NCI-H1048 (cell line): ENCODE data around the gene NAA15.
"Not testable (repeated sequence)": the region's sequence is repeated elsewhere in the genome, so short reads cannot be mapped to it uniquely, and the experiment has no call there.

Experiments used
- DNase-seq: peaks from one replicate; lab custom pipeline; 2025; lab: John Stamatoyannopoulos, UW

NAA15 gene

GRCh38 chr4:139297001-139297410 lies 4.3 kb upstream of the NAA15 start:
- no peak for DNase-seq

DNA sequence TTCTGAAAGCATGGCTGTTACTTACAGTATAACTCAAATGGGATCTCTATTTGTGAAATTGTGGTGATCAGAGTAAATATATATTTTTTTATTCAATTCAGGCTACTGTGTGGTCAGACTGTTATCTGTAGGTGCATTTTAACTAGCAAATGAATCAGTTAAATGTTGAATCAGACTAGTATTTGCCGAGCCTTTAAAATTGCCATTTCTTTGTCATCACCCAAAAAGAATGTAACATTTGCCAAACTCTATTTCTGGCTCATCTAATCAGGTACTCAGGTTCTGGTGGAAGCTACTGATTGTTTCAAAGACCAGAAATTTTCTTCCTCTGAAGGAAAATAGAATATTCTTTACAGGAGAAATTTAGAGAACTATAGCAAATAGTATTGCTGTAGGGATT lies 1.8 kb upstream of the NAA15 start:
- no peak for DNase-seq

DNA sequence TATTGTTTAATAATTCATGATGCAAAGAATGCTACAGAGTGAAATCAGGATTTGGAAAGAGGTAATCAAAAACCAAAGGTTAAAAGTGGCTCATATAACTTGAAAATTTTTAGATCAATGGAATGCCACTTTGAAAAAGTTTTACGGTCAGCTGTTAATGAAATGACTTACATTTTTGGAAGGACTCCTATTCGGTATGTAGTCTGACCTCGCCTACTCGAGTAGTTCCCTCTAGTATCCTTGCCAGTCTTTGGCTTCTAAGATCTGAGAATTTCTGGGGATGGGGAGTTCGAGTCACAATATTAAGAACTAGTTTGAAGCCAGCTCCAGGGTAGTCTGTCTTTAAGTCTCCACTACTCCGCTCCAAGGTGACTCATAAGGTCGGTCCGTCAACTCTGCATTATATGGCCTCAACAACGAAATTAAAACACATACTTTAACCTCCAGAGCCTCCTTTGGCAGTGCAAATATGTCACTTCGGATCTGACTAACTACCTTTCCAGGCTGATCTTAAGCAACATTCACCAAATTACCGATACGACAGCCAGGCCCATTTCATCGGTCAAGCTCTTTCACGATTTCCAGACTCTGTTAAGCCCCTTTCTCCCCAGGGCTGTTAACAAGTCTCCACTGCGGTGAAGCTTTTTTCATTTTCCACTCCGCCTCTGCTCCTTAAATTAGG lies 733 bp upstream of the NAA15 start:
- DNase-seq = no peak

DNA sequence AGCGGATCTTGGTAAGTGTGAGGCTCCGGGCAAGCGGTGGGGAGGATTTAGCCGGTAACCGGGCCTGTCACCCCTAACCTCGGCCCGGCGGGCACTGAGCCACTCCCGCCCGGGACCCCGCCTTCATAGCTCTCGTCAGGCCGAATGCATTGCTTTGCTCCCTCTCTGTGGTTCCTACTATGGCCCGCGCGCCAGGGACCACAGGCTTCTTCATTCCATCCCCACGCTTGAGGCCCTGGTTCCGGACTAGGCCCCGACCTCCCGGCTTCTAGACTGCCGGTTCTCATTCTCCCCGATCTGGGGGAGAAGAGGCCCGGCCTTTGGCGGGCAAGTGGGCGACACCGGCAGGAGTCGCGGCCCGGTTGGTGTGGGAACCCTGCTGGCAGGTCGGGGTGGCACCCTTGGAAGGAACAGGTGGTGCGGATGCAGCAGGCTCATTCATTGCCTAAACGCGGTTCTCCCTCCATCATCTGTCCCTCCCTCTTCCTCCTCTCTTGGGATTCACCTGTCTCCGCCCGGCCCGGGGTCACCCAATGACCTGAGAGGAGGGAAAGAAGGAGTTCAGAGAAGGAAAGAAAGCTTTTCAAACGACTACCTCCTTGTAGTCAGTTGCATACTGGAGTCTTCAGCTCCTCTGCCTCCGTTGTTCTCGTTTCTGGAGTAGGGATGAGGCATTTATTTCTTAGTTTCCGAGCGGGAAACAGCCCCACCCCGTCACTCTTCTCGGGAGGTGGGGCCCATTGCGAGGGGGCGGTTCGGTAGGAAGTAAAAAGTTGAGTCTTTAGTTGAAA lies 711 bp downstream of the NAA15 start, which contains the start of gene NDUFC1:
NDUFC1 (minus strand) TSS at position 657 of the 791 bp plus-strand sequence. CDS start 6,679 bp downstream, outside the sequence.
- no peak for DNase-seq

GRCh38 chr4:139304920-139305319 lies 3.6 kb downstream of the NAA15 start:
- no peak for DNase-seq

GRCh38 chr4:139311909-139312308 lies 10.6 kb downstream of the NAA15 start:
- DNase-seq = no peak

DNA sequence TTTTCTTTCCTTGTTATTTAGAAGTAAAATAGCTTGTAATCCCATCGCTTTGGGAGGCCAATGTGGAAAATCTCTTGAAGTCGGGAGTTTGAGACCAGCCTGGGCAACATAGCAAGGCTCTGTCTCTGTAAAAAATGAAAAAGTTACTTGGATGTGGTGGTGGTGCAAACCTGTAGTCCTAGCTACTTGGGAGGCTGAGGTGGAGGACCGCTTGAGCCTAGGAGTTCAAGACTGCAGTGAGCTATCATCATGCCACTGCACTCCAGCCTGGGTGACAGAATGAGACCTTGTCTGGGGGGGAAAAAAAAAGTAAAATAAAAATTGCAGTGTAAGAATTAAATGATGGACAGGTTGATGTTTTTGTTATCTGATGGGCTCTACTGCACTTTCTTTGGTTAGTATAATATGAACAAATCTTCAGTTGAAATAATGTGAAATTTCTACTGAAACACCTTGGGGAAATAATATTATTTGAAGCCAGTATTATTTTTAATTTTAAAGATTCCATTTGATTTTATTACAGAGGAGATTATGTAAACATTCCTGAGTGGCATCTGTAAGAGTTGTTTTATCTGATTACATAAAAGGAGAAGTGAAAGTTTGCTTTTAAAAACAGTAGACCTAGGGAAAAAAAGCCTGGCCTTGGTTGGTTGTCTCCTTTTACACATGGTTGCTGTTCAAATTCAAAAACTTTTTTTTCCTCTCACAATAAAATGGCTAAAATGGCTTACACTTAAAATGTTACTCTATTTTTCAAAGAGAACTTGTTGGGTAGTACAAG lies 11.4 kb downstream of the NAA15 start:
- DNase-seq = no peak

GRCh38 chr4:139313414-139313813 lies 12.1 kb downstream of the NAA15 start:
- not testable (repeated sequence) for DNase-seq

DNA sequence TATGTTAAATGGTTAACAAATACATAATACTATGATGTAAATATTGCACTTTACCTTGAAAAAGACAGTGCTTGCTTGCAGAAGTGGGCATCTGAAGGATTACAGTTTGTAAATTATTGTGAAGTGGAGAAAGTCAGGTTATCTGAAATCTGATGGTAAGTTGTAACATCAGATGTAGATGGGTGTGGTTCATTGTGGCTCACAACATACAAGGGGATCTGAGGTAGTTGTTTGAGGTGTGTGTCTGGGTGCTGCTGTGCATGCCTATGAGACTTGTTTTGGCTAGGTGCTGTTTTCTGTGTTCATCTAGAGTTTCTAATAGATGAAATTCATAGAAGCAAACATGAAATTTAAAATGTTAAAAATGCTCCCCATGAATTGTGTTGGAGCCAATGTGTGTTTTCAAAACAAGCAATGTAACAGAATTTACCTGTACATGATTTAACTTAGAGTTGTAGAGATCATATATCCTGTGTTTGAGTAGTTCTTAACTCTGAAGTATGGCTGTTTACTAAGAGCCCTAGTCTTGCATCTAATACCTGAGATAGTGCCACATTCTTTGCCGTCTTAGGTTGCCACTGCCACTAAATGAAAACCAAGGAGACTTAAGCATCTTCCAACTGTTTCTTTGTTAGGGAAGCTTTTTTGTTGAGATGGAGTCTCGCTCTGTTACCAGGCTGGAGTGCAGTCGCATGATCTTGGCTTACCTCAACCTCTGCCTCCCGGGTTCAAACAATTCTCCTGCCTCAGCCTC lies 12.9 kb downstream of the NAA15 start:
- no peak for DNase-seq

- no peak for DNase-seq
Observed at GRCh38 chr4:139315221-139315675, 13.9 kb downstream of the NAA15 start.

GRCh38 chr4:139316733-139317132 lies 15.4 kb downstream of the NAA15 start:
- no peak for DNase-seq

- no peak for DNase-seq
Observed at GRCh38 chr4:139317635-139318034, 16.3 kb downstream of the NAA15 start.

- no peak for DNase-seq
Observed at GRCh38 chr4:139319571-139319970, 18.3 kb downstream of the NAA15 start.

GRCh38 chr4:139322070-139322469 lies 20.8 kb downstream of the NAA15 start:
- DNase-seq = not testable (repeated sequence)

DNA sequence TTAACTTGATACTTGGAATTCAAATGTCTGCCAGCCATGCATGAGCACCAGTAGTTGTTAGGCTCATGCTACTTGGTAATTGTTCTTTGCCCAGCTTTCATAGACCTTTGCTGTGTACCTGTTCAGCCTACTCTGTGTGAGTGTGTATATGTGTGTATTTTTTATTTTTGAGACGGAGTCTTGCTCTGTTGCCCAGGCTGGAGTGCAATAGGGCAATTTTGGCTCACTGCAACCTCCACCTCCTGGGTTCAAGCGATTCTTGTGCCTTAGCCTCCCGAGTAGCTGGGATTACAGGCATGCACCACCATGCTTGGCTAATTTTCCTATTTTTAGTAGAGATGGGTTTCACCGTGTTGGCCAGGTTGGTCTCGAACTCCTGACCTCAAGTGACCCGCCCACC lies 21.2 kb downstream of the NAA15 start:
- not testable (repeated sequence) for DNase-seq

- no peak for DNase-seq
Observed at GRCh38 chr4:139324620-139325019, 23.3 kb downstream of the NAA15 start.

DNA sequence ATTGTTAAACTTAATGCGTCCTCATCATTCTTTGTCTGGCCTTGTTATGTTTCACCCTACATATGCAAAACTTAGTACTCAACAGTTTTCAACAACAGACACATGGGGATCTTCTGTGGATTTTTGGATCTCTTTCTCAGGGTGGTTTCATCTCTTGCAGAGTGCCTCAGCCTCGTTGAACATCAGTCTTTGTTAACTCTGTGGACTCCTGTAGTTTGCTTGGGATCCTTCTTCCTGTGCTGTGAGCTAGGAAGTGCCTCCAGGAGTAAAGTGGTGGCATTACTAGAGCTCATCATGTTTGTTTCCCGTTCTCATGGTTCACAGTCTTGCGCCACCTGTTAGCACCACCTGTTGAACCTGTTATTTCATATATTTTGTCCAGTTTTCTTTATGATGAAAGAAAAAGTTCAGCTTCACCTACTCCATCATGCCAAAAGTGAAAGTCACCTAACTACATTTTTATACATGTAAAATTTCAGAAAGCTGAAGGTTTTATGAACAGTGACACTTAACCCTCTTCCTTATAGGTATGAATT lies 28.4 kb downstream of the NAA15 start:
- DNase-seq = no peak

DNA sequence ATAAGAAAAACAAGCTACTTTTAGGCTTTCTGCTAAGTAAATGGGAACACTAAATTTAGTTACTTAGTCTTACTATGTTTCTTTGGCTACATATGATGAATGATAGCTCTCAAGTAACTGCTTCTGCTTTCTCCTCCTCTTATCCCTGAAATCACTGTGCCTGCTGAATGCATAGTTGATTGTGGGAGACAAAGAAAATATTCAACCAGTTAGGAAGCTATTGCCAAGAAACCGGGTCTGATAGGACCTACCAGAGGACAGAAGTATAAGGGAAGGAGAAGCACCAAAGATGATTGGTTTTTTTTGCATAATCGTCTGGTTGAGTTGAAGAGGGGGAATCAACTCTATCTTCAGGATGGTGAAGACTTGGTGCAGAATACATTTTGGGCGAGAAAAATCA lies 29.0 kb downstream of the NAA15 start:
- no peak for DNase-seq

DNA sequence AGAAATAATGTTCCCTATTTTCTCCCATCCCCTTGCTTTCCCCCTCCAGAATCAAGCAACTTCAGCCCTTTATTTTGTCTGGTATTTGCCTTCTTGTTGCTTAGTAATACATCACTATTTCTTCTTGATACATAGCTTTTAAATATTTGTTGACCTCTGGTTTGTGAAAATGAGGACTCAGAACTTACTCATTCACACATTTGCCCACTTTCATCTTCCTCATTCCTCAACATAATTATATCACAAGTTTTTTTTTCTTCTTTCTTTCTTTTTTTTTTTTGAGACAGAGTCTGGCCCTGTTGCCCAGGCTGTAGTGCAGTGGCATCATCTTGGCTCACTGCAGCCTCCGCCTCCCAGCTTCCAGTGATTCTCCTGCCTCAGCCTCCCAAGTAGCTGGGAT lies 29.9 kb downstream of the NAA15 start:
- no peak for DNase-seq

DNA sequence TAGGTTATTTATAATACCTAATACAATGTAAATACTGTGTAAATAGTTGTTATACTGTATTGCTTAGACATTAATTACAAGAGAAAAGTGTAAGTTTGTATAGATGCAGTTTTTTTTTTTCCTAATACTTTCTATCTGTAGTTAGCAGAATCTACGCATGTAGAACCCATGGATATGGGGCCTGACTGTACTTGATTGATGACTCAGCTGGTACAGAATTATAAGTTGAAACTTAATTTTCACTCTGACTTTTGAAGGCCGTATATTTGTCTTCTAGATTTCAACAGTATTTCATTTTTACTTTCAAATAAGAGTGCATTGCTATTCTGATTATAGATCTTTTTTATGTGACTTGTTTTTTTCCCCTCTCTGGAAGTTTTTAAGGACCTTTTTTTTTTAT lies 31.7 kb downstream of the NAA15 start:
- no peak for DNase-seq

- DNase-seq = no peak
Observed at GRCh38 chr4:139337612-139338011, 36.3 kb downstream of the NAA15 start.

DNA sequence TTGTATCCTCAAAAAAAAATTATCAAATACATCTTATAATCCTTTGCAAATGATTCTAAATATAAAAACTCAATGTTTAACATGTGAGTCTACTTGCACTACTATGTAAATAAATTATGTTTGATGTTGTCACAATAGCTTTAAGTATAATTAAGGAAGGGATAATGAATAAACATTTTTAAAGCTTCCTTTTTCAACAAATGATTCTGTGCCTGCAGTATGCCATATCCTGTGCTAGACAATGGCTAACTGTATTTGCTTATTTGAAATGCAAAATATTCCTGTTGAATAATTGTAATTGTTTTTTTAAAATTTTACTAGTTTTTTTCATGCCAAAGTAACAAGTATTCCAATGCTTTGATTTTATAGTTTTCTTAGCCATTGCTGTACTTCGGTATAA lies 60.0 kb downstream of the NAA15 start:
- DNase-seq = no peak
